NCI-H446 (cell line): ENCODE data around the gene CRIP2.
A peak's percentile ranks its signal among the peaks of the same experiment; 100 is the strongest.

Source experiments
- DNase-seq, 2 experiments: peaks; one replicate each; lab custom pipeline; 2025; lab: John Stamatoyannopoulos, UW

Gene CRIP2

DNA sequence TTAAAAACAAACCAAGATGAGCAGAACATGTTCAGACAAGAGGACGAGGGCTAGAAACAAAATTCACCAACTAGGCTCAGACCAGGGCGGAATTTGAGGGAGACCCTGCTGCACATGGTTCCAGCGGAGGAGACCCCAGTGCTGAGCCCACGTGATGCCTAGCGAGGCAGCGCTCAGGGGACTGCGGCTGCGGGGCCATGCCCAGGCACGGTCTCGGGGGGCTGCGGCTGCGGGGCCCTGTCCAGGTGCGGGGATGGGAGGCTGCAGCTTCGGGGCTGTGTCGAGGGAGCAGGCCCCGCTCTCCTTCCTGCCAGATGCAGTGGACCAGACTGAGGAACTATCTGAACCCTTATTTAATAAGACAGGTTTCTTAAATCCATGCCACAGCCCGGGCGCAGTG, 12.7 kb upstream of the CRIP2 start:
- DNase-seq, result no peak

DNA sequence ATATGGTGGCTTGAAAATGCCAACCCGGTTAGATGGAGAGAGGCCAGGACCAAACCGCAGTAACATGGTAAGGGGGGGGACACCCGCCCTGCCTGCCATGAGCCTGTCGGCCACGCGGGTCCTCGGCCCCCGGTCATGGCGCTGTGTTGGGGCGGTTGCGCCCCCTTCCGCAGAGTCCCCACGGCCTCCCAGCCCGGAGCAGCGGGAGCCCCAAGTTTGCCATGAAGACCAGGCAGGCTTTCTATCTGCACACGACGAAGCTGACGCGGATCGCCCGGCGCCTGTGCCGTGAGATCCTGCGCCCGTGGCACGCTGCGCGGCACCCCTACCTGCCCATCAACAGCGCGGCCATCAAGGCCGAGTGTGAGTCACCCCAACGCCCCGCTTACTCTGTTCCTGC, 10.1 kb upstream of the CRIP2 start:
- DNase-seq, result no peak

DNA sequence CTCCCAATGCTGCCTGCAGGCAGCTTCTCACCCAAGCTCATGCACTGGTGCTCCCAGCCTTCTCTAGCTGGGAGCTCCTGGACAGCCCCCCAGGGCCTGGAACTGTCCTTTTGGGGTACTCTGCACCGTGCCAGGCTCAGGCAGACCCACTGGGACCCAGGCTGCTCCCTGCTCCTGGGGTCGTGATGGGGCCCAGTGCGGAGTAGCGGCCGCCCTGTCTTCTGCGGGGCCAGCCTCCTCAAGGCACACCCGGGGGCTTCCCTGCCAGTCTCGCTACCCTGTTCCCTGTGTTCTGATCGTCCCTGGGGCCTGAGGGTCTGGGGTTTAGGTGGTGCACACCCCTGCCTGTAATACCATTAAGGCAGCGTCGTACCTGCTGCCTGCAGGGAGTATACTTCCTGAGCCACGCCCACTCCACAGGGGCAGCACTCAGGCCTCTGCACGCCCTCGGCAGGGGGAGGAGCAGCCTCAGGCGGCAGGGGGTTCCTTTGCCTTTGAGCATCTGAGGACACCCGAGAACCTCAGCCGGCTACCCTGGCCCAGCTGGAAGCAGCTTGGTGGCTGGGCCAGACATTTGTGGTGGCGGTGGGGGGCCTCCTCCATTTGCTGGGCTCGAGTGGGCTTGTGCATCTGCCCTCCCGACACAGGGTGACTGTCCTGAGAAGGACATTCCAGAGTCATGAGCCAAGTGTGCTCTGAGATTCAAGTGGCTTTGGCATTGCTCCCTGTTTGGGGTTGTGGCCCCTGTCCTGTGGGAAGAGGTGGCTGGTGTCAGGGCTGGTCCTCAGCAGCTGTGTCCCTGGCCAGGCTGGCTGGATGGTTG, 9.2 kb upstream of the CRIP2 start:
- DNase-seq, result no peak

GRCh38 chr14:105466531-105467248, 7.9 kb upstream of the CRIP2 start:
- DNase-seq, result no peak

DNA sequence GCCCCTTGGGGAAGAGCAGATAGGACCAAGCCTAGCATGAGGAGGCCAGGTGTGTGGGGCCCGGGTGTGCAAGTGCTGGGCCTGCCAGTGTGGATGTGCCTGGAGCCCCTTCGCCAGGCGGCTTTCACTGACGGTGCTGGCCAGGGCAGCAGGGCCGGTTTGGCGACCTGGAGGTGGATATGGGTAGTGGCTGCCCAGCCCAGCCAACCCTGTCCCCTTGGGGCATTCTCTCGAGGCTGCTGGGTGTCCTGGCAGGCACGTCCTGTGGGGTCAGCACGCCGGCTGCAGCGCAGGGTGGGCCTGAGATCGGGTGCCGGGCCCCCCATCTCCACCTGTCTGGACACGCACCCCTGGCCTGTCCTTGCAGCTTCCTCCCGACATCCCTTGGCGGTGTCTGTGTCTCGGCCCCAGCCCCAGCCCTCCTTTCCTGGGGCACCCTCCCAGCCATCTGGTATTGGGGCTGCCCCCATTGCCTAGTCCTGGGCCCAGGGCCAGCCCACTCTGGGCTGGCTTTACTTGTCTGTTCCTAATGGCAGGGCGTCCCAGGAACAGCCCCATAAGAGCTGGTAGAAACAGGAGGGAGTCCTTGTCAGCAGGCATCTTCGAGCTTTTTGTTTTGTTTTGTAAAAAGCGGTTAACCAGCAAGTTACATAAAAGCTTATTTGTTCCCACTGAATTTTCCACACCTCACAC, 7.2 kb upstream of the CRIP2 start:
- peak in 1 of 2 experiments; percentile 56 for DNase-seq

GRCh38 chr14:105467942-105468471, 6.6 kb upstream of the CRIP2 start:
- no peak for DNase-seq

GRCh38 chr14:105468621-105469241, 5.9 kb upstream of the CRIP2 start:
- DNase-seq, result no peak

- DNase-seq, result no peak
Observed at GRCh38 chr14:105469456-105470349, 4.9 kb upstream of the CRIP2 start.

GRCh38 chr14:105470350-105471296, 4.0 kb upstream of the CRIP2 start:
- DNase-seq, result peak in 1 of 2 experiments; percentile 35

DNA sequence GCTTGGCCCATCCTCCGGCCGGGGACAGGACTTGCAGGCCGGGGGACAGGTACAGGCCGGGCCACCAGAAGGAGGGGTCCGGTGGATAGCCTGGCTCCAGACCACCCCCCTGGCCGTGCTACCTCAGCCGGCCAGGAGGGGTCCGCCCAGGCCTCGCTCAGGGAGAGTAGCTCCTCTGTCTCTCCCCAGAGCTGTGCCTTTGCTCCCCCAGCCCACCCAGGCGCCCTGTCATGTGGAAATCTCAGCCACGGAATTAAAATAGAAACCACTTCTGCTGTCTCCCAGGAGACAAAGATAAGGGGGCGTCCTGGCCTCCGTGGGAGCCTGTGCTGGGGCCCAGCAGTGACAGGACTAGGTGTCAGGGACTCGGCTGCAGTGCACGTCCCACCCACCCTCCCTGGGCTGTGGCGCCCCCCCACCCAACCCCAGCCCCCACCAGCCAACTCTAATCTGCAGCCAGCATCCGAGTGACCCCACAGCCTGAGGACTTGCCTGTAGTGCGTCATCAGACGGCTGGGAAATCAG, 3.3 kb upstream of the CRIP2 start:
- no peak for DNase-seq

DNA sequence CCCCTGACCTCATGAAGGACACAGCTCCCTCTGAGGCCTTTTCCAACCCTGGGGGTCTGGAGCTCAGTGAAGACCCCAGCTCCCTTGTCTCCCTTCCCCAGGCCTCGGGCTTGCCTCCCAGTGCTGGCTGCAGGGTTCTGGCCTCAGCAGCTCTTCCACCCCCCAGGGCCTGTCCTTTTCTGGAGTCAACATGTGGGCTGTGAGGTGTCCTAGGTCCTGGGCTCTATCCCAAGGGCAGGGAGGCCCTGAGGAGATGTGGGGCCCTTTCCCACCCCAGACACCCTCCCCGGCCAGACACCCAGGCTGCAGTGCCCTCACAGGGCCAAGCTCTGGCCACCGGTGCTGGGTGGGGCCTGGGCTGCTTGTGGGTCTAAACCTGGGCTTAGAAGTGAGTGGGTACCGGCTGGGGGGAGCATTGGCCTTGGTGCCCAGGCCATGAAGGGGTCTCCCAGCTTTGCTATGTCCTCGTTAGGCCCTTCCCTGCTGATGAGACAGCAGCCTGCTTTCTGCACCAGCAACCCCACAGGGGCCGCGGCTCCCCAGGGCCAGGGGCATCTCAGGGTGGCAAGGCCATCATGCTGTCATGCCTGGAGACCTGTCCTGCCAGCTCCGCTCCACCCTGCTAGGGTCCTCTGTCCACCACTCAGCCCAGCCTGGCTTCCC, 2.7 kb upstream of the CRIP2 start:
- no peak for DNase-seq

- DNase-seq, result peak in 1 of 2 experiments; percentile 52
Observed at GRCh38 chr14:105472486-105472991, 2.1 kb upstream of the CRIP2 start.

DNA sequence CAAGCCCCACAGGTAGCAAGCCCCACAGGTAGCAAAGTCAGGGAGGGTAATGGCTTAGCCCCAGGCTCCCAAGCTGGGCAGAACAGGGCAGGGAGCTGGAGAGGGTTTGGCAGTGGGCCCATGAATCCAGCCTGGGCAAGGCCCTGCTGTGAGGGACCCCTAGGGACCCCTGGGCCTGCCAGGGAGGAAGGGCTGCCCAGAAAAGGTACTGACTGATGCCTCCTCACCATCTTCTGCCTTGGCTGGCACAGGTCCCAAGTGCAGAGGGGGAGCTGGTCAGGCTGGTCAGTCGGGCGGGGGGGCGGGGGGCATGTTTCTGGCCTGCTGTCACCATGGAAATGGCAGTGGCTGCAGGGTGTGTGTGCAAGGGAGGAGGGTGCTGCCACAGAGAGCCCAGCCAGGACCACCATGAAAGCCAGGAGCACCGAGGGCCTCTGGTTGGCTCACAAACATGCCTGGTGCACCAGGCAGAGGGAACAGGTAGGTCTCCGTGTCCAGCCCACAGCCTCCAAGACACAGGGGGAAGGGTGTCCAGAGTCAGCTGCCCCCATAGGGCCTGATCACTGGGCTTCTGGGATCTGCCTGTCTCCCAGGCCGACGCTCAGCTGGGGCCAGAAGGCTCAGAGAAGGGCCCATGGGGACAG, 1.5 kb upstream of the CRIP2 start:
- DNase-seq, result peak in 1 of 2 experiments; percentile 66

DNA sequence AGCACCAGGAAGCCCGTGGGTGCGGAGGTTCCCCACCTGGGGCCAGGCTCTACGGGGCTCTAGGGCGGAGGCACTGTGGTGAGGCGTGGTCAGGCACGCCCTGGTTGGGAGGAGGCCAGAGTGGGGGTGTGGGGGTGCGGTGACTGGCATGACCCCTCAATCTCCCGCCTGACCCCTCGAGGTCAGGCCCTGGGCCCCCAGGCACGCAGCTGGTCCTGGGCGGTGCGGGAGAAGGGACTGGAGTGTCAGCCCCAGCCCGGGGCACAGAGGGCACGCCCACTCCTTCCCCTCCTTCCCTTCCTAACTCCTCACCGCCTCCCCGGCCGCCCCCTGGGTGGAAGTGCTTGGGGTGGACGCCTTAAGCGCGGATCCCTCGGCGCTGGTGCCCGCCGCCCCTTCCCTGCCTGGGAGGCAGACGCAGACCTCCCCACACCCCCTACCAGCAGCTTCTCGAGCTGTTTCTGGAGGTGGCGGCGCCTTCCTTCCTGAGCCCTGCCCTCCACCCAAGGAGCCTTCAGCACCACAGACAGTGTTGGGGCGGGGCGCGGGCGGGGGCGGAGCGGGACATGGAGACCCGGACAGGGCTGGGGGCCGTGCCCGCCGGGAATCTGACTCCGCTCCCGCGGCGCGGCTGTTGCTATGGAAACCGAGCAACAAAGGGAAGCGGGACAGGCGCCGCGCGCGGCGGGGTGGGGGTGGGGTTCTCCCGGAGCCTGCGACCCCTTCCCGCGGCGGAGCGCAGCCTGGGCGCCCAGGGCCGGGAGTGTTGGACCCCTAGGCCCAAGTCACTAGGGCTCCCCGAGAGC, 741 bp upstream of the CRIP2 start:
- peak; percentile 84 to 94 for DNase-seq

- peak; percentile 69 to 73 for DNase-seq
Observed at GRCh38 chr14:105475269-105476096, 862 bp downstream of the CRIP2 start.

- DNase-seq, result peak in 1 of 2 experiments; percentile 54
Observed at GRCh38 chr14:105476097-105476830, 1.6 kb downstream of the CRIP2 start.
